Brain microvascular endothelial cell (primary cell): Measurements from ENCODE around the gene HRH1.
"Not testable (repeated sequence)": the region's sequence is repeated elsewhere in the genome, so short reads cannot be mapped to it uniquely, and the experiment has no call there.

Experiments used
- DNase-seq: peaks from one replicate; pipeline ENCODE4 v3.0.0-alpha.2; 2020
- H3K27ac ChIP-seq: fragments of 250-450 bp; sonication (Bioruptor Pico); 2 replicates; pipeline ENCODE4 v1.5.1; 2020; ENCODE audit warnings: mild to moderate bottlenecking, moderate library complexity
- H3K27me3 ChIP-seq: fragments of 250-450 bp; sonication (Bioruptor Pico); replicated peaks from 2 replicates; pipeline ENCODE4 v1.5.1; 2020; ENCODE audit warnings: mild to moderate bottlenecking
- H3K36me3 ChIP-seq: fragments of 250-450 bp; sonication (Bioruptor Pico); replicated peaks from 2 replicates; pipeline ENCODE4 v1.5.1; 2020; ENCODE audit warnings: mild to moderate bottlenecking
- H3K4me3 ChIP-seq: 2 replicates; pipeline ENCODE4 v1.5.1; 2011; ENCODE audit warnings: low read depth, mild to moderate bottlenecking, control low read depth, low read length, moderate library complexity
- in situ Hi-C: cut with HindIII; loops from 2 replicates; pipeline ENCODE4 v1.10.0; 2017; ENCODE audit warnings: low sequenced_read_pairs, low pct_ligation_motif_present
- TF ChIP-seq, protein P1 (sequence below): IDR thresholded peaks from 2 replicates; pipeline ENCODE4 v1.5.1; 2011; ENCODE audit warnings: low read depth, mild to moderate bottlenecking, moderate library complexity, low read length, control low read depth, inconsistent platforms; ENCODE audit errors: missing control alignments

The HRH1 gene

DNA sequence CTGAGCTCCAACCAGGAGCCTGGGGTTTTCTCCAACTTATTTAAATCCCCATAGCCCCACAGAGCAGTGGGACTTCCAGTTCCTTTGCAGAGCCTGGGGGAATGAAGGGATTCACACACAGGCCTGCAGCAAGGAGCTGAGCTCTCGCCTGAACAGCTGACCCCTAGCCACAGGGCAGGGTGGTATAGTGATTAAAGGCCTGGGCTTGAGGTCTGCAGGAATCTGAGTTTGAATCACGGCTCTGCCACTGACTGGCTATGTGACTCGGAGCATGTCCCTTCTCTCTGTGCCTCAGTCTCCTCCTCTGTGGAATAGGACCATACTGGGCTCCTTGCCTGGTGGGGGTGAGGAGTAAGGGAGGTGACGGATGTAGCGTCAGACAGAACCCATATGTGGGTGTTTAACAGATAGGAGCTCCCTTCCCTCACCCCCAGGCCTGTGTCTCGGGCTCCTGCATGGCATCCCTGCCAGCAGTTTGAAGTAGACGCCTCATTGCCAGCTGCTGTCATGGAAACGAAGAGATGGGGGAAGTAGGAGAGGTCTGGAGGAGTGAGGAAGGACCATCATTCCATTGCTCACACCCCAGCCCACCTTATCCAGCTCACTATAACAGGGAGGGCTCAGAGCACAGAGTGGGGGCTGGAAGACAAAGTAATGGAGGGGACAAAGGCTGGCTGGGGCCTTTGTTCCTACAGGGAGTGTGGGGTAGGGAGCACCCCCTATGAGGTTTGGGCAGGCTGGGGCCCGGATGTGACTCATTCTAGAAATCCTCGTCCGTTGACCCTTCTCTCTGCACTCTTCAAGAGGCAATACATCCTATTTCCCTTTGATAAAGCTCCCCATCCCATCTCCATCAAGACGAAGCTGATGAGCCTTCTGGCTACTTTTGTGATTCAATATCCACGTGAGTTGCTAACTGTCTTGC lies 14.8 kb downstream of the HRH1 start:
- Histone ChIP-seq H3K36me3 (no peaks in the 10 kb centered on the region), H3K4me3 (no peak overlapping the region), H3K27me3 (no peaks in the 10 kb centered on the region), H3K27ac (no peak overlapping the region)
- TF ChIP-seq, protein P1, sequence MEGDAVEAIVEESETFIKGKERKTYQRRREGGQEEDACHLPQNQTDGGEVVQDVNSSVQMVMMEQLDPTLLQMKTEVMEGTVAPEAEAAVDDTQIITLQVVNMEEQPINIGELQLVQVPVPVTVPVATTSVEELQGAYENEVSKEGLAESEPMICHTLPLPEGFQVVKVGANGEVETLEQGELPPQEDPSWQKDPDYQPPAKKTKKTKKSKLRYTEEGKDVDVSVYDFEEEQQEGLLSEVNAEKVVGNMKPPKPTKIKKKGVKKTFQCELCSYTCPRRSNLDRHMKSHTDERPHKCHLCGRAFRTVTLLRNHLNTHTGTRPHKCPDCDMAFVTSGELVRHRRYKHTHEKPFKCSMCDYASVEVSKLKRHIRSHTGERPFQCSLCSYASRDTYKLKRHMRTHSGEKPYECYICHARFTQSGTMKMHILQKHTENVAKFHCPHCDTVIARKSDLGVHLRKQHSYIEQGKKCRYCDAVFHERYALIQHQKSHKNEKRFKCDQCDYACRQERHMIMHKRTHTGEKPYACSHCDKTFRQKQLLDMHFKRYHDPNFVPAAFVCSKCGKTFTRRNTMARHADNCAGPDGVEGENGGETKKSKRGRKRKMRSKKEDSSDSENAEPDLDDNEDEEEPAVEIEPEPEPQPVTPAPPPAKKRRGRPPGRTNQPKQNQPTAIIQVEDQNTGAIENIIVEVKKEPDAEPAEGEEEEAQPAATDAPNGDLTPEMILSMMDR = no peak
- no peak for DNase-seq
- in situ Hi-C loops = no loop called here

DNA sequence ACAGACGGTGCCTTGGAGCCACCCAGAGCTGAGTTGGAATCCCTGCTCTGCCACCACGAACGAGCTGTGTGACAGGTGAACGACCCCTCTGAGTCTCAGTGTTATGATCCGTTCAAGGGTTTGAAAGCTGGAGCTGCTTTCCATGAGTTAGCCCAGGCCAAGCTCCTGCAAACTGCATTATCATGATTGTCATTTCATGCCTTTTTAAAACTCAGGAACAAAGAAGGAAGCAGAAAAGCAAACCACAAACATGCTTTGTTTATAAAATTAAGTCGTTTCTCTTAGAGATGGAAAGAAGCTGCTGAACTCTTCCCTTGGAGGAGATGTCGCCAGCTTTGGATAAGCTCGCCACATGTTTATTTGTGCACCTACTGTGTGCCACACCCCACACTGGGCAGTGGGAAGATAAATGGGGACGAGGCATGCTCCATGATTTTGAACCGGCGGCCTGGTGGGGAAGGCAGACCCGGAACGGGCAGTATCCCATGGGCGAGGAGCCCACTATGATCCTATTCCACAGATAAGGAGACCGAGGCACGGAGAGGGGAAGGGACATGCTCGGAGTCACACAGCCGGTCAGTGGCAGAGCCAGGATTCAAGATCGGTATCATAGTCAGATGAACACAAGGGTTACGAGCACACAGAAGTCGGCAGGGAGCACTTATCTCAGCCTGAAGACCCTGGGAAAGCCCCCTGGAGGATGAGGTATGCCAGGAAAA lies 15.9 kb downstream of the HRH1 start:
- H3K27me3 ChIP-seq = no peaks in the 10 kb centered on the region
- H3K27ac ChIP-seq = no peak overlapping the region
- in situ Hi-C loops = no loop called here
- TF ChIP-seq, protein P1 = no peak
- H3K36me3 ChIP-seq = no peaks in the 10 kb centered on the region
- no peak overlapping the region for H3K4me3 ChIP-seq
- no peak for DNase-seq

DNA sequence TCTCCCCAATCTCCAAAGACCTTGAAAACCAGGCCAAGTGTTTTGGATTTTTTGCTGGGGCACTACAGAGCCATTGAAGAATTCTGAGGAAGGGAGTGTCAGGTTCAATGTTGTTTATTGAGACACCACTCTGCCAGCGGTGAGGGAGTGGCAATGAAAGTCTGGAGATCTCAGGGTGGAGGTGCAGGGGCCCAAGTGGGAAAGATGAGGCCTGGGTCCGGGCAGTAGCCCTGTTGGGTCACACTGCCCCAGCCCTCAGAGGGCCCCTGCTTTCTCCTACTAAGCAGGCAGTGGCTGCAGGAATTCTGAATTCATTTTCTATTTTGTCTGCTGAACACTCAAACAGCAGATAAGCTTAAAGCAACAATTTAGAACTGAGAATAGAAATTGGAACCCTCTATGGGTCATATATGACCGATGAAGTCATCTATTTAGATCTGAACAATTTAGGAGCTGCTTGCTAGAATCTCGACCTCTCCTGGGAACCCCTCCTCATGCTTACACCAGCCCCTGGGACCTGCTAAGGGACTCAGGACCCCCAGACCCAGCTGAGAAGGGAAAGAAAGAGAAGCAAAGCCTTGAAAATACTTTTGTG lies 17.9 kb downstream of the HRH1 start:
- TF ChIP-seq, protein P1 = no peak
- in situ Hi-C loops = no loop called here

DNA sequence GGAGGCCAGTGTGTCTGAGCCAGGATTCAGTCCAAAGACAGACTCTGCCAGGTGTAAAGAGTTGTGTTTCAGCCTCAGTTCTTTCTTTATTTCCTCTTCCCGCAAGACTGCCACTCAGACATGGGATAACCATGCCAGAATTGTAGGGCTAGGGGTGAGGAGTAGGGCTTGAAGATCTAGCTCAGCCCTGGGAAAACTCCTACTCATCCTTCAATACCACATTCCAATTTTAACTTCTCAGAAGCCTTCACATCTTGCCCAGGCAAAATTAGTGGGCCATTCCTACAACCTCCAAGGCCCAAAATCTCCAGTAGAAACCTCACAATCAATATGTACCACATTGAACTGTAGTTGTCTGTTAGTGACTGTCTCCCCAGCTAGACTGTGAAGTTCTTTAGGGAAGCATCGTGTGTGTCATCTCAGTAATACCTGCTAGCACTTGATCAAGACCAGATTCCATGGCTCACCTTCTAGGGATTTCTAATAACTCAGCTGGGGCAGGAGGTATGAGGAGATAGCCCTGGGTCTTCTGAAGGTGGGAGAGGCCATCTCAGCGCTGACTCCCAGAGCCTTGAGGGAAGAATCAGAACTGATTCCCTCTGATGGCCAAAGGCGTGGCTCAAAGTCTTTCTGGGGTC lies 19.7 kb downstream of the HRH1 start:
- Histone ChIP-seq H3K27me3 (no peaks in the 10 kb centered on the region), H3K4me3 (no peak overlapping the region), H3K36me3 (no peaks in the 10 kb centered on the region), H3K27ac (no peak overlapping the region)
- no peak for DNase-seq
- TF ChIP-seq, protein P1 = no peak
- in situ Hi-C loops = no loop called here

More for the DNA sequence above, 17.9 kb downstream of the HRH1 start:
- H3K27ac ChIP-seq = no peak overlapping the region
- H3K4me3 ChIP-seq = no peak overlapping the region
- H3K36me3 ChIP-seq = no peaks in the 10 kb centered on the region
- no peaks in the 10 kb centered on the region for H3K27me3 ChIP-seq
- no peak for DNase-seq

DNA sequence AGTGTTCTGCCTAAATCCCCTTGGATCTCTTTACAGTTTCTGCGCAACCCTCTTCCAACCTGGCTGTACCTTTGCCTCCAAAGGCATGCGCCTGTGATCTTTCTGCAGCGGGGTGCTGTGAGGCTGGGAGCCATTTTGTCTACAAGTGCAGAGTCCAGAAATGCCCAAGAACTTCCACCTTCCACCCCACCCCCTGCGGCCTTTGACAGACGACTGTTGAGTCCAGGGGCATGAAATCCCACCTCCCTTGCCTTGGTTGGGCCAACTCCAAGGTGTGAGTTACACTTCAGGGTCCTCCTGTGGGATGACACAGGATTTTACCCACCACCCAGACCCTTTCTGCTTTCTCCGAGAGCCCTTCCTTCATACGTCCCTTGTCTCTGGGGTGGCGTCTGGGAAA lies 24.1 kb downstream of the HRH1 start:
- H3K36me3 ChIP-seq = no peaks in the 10 kb centered on the region

DNA sequence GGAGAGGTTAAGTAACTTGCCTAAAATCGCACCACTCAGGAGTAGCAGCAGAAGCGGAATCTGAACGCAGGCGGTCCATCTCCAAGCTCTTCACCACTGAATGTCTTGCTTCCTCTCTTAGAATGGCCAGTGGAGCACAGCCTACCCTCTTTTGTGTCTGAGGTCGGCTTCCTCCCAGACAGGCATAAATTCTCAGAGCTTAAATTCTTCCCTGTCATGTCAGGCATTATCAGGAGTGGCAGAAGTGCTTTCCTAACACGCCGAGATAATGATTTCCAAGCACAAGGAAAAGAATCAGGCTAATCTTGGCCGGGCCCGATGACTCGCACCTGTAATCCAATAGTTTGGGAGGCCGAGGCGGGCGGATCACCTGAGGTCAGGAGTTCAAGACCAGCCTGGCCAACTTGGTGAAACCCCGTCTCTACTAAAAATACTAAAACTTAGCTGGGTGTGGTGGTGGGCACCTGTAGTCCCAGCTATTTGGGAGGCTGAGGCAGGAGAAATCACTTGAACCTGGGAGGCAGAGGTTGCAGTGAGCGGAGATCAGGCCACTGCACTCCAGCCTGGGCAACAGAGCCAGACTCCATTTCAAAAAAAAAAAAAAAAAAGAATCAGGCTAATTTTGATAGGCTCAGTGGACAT lies 30.2 kb downstream of the HRH1 start:
- in situ Hi-C loops = not testable (repeated sequence)

More for the DNA sequence above, 24.1 kb downstream of the HRH1 start:
- in situ Hi-C loops = no loop called here
- no peak overlapping the region for H3K4me3 ChIP-seq
- H3K27ac ChIP-seq = no peak overlapping the region
- H3K27me3 ChIP-seq = no peaks in the 10 kb centered on the region
- TF ChIP-seq, protein P1 = no peak
- DNase-seq = no peak

More for the DNA sequence above, 30.2 kb downstream of the HRH1 start:
- H3K4me3 ChIP-seq, H3K36me3 ChIP-seq, H3K27me3 ChIP-seq, H3K27ac ChIP-seq, DNase-seq: not testable (repeated sequence)
